ENCODE data around the gene GRAMD1A. TPM values are rescaled to one million over a fixed set of nuclear protein-coding genes. Genes with fewer than 3 reads are reported as not detected.

The GRAMD1A gene
- total RNA-seq, 2 experiments from 2014 or later, result 185 to 227 TPM

- H3K9me3 Mint-ChIP-seq (ENCODE audit: low read depth), result no peaks in the 10 kb centered on the region
- peak overlapping the region; percentile 50 for H3K4me3 Mint-ChIP-seq
- peaks cover 4% of the 10 kb centered on the region for H3K27me3 Mint-ChIP-seq
- ATAC-seq (peak; percentile 15), DNase-seq (no peak)
- intact Hi-C loops (cut with DNase I, micrococcal nuclease), result no loop called here
- H3K4me1 Mint-ChIP-seq, result peaks cover 19% of the 10 kb centered on the region
- peak overlapping the region; percentile 9 for H3K27ac Mint-ChIP-seq
- POLR2A ChIA-PET, result no interaction called here
- no peaks in the 10 kb centered on the region for H3K36me3 Mint-ChIP-seq (ENCODE audit: low read depth)
- CTCF ChIA-PET, result no interaction called here
Observed at GRCh38 chr19:35039881-35040825, 40.0 kb downstream of the GRAMD1A start.

DNA sequence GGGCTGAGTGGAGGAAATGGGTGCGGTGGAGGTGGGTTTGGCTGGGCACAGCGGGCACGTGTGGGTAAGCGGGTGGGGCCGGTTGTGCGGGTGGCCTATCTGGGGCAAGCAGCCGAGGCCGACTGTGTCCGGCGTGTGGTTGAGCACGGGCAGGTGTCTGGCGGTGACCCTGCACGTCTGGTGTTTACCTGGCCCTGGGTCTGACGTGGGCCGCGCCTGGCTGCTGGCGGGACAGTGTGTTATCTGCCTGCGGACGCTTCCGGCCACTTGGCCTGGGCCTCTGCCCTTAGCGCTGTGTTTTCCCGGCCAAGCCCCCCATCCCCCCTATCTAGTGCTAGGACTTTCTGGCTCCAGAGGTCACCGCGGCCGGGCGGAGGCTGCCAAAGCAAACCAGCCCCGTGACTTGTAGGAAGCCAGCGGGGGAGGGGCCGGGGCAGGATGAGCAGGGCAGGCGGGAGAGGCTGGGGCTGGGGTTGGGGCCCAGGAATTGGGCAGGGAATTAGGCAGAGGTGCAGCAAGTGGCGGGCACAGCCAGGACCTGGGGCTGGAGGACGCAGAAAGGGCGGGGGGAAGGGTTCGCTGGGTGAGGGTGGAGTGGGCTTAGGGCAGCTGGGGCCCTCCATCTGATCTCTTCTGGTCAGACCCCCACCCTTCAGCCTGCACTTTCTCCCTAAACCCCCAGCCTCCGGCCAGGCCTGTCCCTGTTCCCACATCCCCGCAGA, 40.9 kb downstream of the GRAMD1A start:
- DNase-seq (peak; percentile 59), ATAC-seq (peak; percentile 11)
- Mint-ChIP-seq H3K4me3 (peak overlapping the region; percentile 50), H3K27me3 (peaks cover 4% of the 10 kb centered on the region), H3K4me1 (peaks cover 27% of the 10 kb centered on the region), H3K9me3 (ENCODE audit: low read depth) (no peaks in the 10 kb centered on the region), H3K36me3 (ENCODE audit: low read depth) (no peaks in the 10 kb centered on the region), H3K27ac (peak overlapping the region; percentile 9)
- CTCF ChIA-PET, result no interaction called here
- POLR2A ChIA-PET, result no interaction called here
- intact Hi-C loops (cut with DNase I, micrococcal nuclease), result no loop called here

DNA sequence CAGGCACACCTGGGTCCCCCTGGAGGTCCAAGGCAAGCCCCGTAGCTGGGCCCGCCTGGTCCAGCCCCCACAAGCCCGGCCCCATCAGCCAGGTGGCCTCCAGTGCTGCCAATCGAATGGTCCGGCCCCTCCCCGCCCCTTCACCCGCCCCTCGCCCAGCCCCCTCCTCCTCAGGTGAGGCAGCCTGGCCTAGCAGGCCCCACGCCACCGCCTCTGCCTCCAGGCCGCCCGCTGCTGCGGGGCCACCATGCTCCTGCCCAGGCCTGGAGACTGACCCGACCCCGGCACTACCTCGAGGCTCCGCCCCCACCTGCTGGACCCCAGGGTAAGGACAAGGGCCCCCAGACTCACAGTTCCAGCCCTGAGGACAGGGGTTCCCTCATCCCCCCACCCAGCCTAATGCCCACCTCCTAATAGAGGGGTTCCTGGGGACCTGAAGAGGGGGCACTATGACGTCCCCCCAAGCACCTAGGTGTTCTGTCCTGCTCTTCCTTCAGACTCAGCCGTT, 41.5 kb downstream of the GRAMD1A start, which contains the start of gene HPN:
TSS of gene HPN (plus strand) at position 174 of the 508 bp plus-strand sequence. CDS start 786 bp downstream, outside the sequence.
- intact Hi-C loops (cut with DNase I, micrococcal nuclease), result no loop called here

GRCh38 chr19:35042056-35042730, 42.1 kb downstream of the GRAMD1A start:
- no peaks in the 10 kb centered on the region for H3K36me3 Mint-ChIP-seq (ENCODE audit: low read depth)
- ChIA-PET POLR2A (no interaction called here), CTCF (interaction anchor here (0.8 to 2.4 kb wide), 2 partner anchors 13 to 25 kb away, joined by 3 to 17 read pairs; no protein-coding TSS in a partner anchor)
- peaks cover 27% of the 10 kb centered on the region for H3K4me1 Mint-ChIP-seq
- no peak for ATAC-seq
- no peaks in the 10 kb centered on the region for H3K9me3 Mint-ChIP-seq (ENCODE audit: low read depth)
- H3K4me3 Mint-ChIP-seq, result no peak overlapping the region
- intact Hi-C loops (cut with DNase I, micrococcal nuclease), result no loop called here
- DNase-seq, result no peak
- peaks cover 4% of the 10 kb centered on the region for H3K27me3 Mint-ChIP-seq
- H3K27ac Mint-ChIP-seq, result no peak overlapping the region

More for the DNA sequence above, 41.5 kb downstream of the GRAMD1A start, which contains the start of gene HPN:
- Mint-ChIP-seq H3K36me3 (ENCODE audit: low read depth) (no peaks in the 10 kb centered on the region), H3K4me3 (peak within 1 kb of the TSS; percentile 50), H3K4me1 (peaks cover 27% of the 10 kb centered on the region), H3K27ac (peak within 1 kb of the TSS; percentile 9), H3K9me3 (ENCODE audit: low read depth) (no peaks in the 10 kb centered on the region), H3K27me3 (peaks cover 4% of the 10 kb centered on the region)
- POLR2A ChIA-PET, result no interaction called here
- DNase-seq (no peak), ATAC-seq (no peak)
- CTCF ChIA-PET, result interaction anchor here (0.8 kb wide), 1 partner anchor 13 kb away, joined by 3 read pairs; no protein-coding TSS in a partner anchor

DNA sequence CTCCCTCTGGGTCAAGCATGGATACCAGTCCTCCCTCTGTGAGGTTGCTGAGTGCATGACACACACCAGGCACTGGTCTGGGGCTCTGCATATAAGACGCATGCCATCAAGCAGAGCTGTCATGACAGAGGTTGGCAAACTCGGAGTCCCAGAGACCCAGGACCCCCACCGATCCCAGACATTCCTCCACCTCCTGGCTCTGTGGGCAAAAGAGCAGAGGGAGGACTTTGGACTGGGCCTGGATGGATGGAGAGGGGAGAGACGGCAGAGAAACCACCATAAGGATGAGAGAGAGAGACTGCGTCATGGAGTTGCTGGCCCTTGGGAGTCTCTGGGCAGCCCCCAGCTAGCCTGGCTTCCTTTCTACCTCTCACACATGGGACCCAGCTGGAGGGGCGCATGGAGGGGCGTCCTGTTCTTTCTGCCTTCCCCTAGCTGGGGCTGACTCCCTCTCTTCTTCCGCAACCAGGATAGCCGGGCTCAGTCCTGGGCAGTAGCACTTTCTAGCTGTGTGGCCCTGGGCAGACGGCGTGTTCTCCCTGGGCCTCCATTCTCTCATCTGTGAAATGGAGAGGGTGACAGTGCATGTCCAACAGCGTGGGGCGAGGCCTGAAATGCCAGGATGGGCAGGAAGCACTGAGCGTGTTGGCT, 43.0 kb downstream of the GRAMD1A start:
- Mint-ChIP-seq H3K27me3 (peaks cover 4% of the 10 kb centered on the region), H3K4me1 (peaks cover 27% of the 10 kb centered on the region), H3K36me3 (ENCODE audit: low read depth) (no peaks in the 10 kb centered on the region), H3K27ac (no peak overlapping the region), H3K4me3 (no peak overlapping the region), H3K9me3 (ENCODE audit: low read depth) (no peaks in the 10 kb centered on the region)
- POLR2A ChIA-PET, result no interaction called here
- ATAC-seq, result no peak
- peak; percentile 4 for DNase-seq
- intact Hi-C loops (cut with DNase I, micrococcal nuclease), result no loop called here
- CTCF ChIA-PET, result interaction anchor here (0.7 to 2.4 kb wide), 9 partner anchors 9 to 105 kb away, joined by 3 to 17 read pairs (median 7); partner anchors contain the start of genes LGI4 and ZNF792

DNA sequence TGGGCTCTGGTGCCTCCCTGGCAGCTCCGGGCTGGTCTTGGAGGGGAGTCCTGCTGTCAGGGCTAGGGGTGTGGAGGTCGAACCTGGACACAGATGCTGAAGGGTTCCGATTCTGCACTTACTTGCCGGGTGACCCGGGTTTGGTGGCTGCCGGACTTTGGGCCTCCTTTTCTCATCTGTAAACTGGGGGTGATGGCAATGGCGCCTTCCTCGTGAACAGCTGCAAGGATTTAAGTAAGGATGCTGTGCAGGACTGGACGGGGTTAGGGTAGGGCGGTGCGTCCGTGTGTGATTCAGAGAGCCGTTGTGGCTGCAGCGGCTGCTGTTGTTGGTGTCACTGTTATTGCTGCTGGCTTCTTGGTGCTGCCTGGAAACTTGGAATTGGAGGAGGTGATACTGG, 43.8 kb downstream of the GRAMD1A start:
- H3K36me3 Mint-ChIP-seq (ENCODE audit: low read depth), result no peaks in the 10 kb centered on the region
- no peak for ATAC-seq
- H3K4me3 Mint-ChIP-seq, result no peak overlapping the region
- POLR2A ChIA-PET, result no interaction called here
- CTCF ChIA-PET, result interaction anchor here (0.5 to 2.4 kb wide), 34 partner anchors 9 to 1160 kb away, joined by 3 to 17 read pairs (median 4); partner anchors contain the start of genes FXYD3, GRAMD1A, LGI4 and ZNF792
- H3K4me1 Mint-ChIP-seq, result peaks cover 27% of the 10 kb centered on the region
- no peak overlapping the region for H3K27ac Mint-ChIP-seq
- intact Hi-C loops (cut with DNase I, micrococcal nuclease), result loop anchor here in 1 of 2 experiments (1.0 kb wide), 3 partner anchors 46 to 173 kb away; no protein-coding TSS in a partner anchor
- H3K27me3 Mint-ChIP-seq, result peaks cover 4% of the 10 kb centered on the region
- DNase-seq, result no peak
- no peaks in the 10 kb centered on the region for H3K9me3 Mint-ChIP-seq (ENCODE audit: low read depth)

- ATAC-seq, result no peak
- H3K9me3 Mint-ChIP-seq (ENCODE audit: low read depth), result no peaks in the 10 kb centered on the region
- H3K27me3 Mint-ChIP-seq, result peaks cover 4% of the 10 kb centered on the region
- no peaks in the 10 kb centered on the region for H3K36me3 Mint-ChIP-seq (ENCODE audit: low read depth)
- intact Hi-C loops (cut with DNase I, micrococcal nuclease), result loop anchor here (1.0 to 5.0 kb wide), 4 partner anchors 46 to 173 kb away; partner anchors contain the start of genes FXYD1 (in 1 of the 2) and LGI4 (in 1 of the 2)
- POLR2A ChIA-PET, result no interaction called here
- peak; percentile 79 for DNase-seq
- H3K4me1 Mint-ChIP-seq, result peaks cover 25% of the 10 kb centered on the region
- no peak overlapping the region for H3K27ac Mint-ChIP-seq
- no peak overlapping the region for H3K4me3 Mint-ChIP-seq
- CTCF ChIA-PET, result interaction anchor here (0.5 to 2.4 kb wide), 32 partner anchors 8 to 1160 kb away, joined by 3 to 17 read pairs (median 4); partner anchors contain the start of genes FXYD3, GRAMD1A, LGI4 and ZNF30
Observed at GRCh38 chr19:35044317-35045117, 44.4 kb downstream of the GRAMD1A start.

DNA sequence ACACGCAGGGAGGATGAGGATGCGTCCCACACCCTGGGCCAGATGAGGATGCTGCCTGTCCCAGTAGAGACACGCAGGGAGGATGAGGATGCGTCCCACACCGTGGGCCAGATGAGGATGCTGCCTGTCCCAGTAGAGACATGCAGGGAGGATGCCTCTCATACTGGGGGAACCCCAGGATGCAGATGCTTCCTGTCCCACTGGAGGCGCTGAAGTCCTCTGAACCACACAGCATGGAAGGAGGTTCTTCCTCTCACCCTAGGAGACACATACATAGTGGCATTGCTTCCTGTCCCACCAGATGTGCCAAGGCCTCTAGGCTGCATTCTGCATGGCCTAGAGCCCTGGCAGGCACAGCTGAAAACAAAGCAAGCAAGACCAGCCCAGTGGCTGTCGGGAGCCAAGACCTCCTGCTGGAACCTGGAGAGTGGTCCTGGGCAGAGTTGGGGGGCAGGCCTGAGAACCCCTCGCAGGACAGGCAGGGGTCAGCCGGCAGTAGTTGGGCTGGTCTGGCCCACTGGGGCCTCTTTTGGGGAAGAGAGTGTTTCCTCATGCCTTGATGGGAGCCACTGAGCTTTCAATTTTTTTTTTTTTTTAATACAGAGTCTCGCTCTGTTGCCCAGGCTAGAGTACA, 45.7 kb downstream of the GRAMD1A start:
- H3K27me3 Mint-ChIP-seq, result no peaks in the 10 kb centered on the region
- H3K27ac Mint-ChIP-seq, result no peak overlapping the region
- ATAC-seq, result peak; percentile 99
- ChIA-PET POLR2A (no interaction called here), CTCF (interaction anchor here (0.6 to 2.3 kb wide), 13 partner anchors 10 to 1108 kb away, joined by 3 to 12 read pairs (median 3); no protein-coding TSS in a partner anchor)
- no peaks in the 10 kb centered on the region for H3K9me3 Mint-ChIP-seq (ENCODE audit: low read depth)
- no peak overlapping the region for H3K4me3 Mint-ChIP-seq
- H3K36me3 Mint-ChIP-seq (ENCODE audit: low read depth), result no peaks in the 10 kb centered on the region
- peaks cover 18% of the 10 kb centered on the region for H3K4me1 Mint-ChIP-seq
- peak; percentile 71 for DNase-seq
- intact Hi-C loops (cut with DNase I, micrococcal nuclease), result loop anchor here in 1 of 2 experiments (5.0 kb wide), 1 partner anchor 92 kb away; the partner anchor contains the start of genes FXYD1 and LGI4

DNA sequence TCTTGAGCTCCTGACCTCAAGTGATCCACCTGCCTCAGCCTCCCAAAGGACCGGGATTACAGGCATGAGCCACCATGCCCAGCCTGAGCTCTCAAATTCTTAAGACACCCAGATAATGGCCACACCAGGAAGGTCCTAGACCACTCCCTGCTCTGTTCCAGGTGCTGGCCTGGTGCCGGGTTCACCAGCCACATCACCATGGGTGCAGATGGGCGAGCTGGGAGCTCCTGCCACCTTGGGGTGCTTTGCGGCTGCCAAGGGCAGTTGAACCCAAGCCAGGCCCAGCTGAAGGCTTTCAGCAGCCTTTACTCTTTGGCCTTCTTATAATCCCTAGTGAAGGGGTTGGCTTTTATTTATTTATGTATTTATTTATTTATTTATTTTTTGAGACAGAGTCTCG, 46.3 kb downstream of the GRAMD1A start:
- DNase-seq (no peak), ATAC-seq (no peak)
- POLR2A ChIA-PET, result no interaction called here
- Mint-ChIP-seq H3K9me3 (ENCODE audit: low read depth) (no peaks in the 10 kb centered on the region), H3K27ac (no peak overlapping the region), H3K4me1 (peaks cover 15% of the 10 kb centered on the region), H3K4me3 (no peak overlapping the region), H3K27me3 (no peaks in the 10 kb centered on the region), H3K36me3 (ENCODE audit: low read depth) (no peaks in the 10 kb centered on the region)
- intact Hi-C loops (cut with DNase I, micrococcal nuclease), result loop anchor here in 1 of 2 experiments (5.0 kb wide), 1 partner anchor 91 kb away; the partner anchor contains the start of genes FXYD1 and LGI4
- CTCF ChIA-PET, result interaction anchor here (0.6 to 1.7 kb wide), 14 partner anchors 9 to 1108 kb away, joined by 3 to 5 read pairs (median 3); no protein-coding TSS in a partner anchor

Measured in activated CD4-positive, alpha-beta T cell treated with anti-CD3 and anti-CD28 coated beads for 36 hours (primary cell).